ACC112 (cell line): Measurements from ENCODE around the gene KRTAP21-3.

Experiments
- H2AFZ ChIP-seq: fragments of 200-600 bp; sonication (generic); one replicate; pipeline ENCODE4 v1.6.0; 2017; ENCODE audit warnings: antibody characterized with exemption, low read length; ENCODE audit not compliant: unreplicated experiment
- H3K27ac ChIP-seq: fragments of 200-600 bp; sonication (generic); 2 replicates; pipeline ENCODE4 v1.5.1; 2014; ENCODE audit warnings: low read depth, mild to moderate bottlenecking, antibody characterized with exemption, low read length, moderate library complexity
- H3K27me3 ChIP-seq: fragments of 200-600 bp; sonication (generic); 2 replicates; pipeline ENCODE4 v1.6.1; 2014; ENCODE audit warnings: mild to moderate bottlenecking, antibody characterized with exemption, low read length, moderate library complexity, mixed read lengths; ENCODE audit not compliant: insufficient read depth
- H3K36me3 ChIP-seq: fragments of 200-600 bp; sonication (generic); 2 replicates; pipeline ENCODE4 v1.6.1; 2016; ENCODE audit warnings: mild to moderate bottlenecking, antibody characterized with exemption, low read length, moderate library complexity, mixed read lengths; ENCODE audit not compliant: insufficient read depth
- H3K4me1 ChIP-seq: fragments of 200-600 bp; sonication (generic); one replicate; pipeline ENCODE4 v1.6.1; 2016; ENCODE audit warnings: low read length, mixed read lengths; ENCODE audit not compliant: insufficient read depth, unreplicated experiment, control insufficient read depth
- H3K4me3 ChIP-seq: fragments of 200-600 bp; sonication (generic); 2 replicates; pipeline ENCODE4 v1.5.1; 2014; ENCODE audit warnings: mild to moderate bottlenecking, low read depth, low read length
- H3K79me2 ChIP-seq: fragments of 200-600 bp; sonication (generic); one replicate; pipeline ENCODE4 v1.6.0; 2016; ENCODE audit warnings: low read length; ENCODE audit not compliant: control insufficient read depth, unreplicated experiment, insufficient read depth

KRTAP21-3 gene

GRCh38 chr21:30668776-30669175 lies 49.8 kb downstream of the KRTAP21-3 start:
- H3K79me2 ChIP-seq = no peaks in the 10 kb centered on the region
- no peaks in the 10 kb centered on the region for H3K4me1 ChIP-seq
- H3K27me3 ChIP-seq = no peaks in the 10 kb centered on the region
- no peak overlapping the region for H3K27ac ChIP-seq
- H2AFZ ChIP-seq = no peak overlapping the region
- H3K4me3 ChIP-seq = no peak overlapping the region
- no peaks in the 10 kb centered on the region for H3K36me3 ChIP-seq
